ENCODE data around the gene TASOR2.

TASOR2 gene

GRCh38 chr10:5708356-5708755 is 23.7 kb downstream of the TASOR2 start:
- Histone ChIP-seq H3K4me1 (peaks cover 0 to 15% (median 2%) of the 10 kb centered on the region in 4 donors), H3K36me3 (no peaks in the 10 kb centered on the region), H3K9me3 (no peaks in the 10 kb centered on the region), H3K27me3 (no peaks in the 10 kb centered on the region), H3K27ac (no peak overlapping the region), H3K4me3 (no peak overlapping the region)
- DNase-seq = no peak
- TF ChIP-seq, protein P1, sequence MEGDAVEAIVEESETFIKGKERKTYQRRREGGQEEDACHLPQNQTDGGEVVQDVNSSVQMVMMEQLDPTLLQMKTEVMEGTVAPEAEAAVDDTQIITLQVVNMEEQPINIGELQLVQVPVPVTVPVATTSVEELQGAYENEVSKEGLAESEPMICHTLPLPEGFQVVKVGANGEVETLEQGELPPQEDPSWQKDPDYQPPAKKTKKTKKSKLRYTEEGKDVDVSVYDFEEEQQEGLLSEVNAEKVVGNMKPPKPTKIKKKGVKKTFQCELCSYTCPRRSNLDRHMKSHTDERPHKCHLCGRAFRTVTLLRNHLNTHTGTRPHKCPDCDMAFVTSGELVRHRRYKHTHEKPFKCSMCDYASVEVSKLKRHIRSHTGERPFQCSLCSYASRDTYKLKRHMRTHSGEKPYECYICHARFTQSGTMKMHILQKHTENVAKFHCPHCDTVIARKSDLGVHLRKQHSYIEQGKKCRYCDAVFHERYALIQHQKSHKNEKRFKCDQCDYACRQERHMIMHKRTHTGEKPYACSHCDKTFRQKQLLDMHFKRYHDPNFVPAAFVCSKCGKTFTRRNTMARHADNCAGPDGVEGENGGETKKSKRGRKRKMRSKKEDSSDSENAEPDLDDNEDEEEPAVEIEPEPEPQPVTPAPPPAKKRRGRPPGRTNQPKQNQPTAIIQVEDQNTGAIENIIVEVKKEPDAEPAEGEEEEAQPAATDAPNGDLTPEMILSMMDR (IDR thresholded peaks at IDR 0.05) = no peak
- intact Hi-C loops (cut with DNase I; ENCODE audit: low total_unique reads) = loop anchor here (10.0 kb wide), 1 partner anchor 76 kb away; no protein-coding TSS in a partner anchor

- intact Hi-C loops (cut with DNase I; ENCODE audit: low total_unique reads) = loop anchor here (10.0 kb wide), 1 partner anchor 75 kb away; no protein-coding TSS in a partner anchor
- Histone ChIP-seq H3K36me3 (no peaks in the 10 kb centered on the region), H3K27ac (no peak overlapping the region), H3K9me3 (no peaks in the 10 kb centered on the region), H3K4me3 (no peak overlapping the region), H3K27me3 (no peaks in the 10 kb centered on the region), H3K4me1 (peaks cover 0 to 11% (median 2%) of the 10 kb centered on the region in 4 donors)
- no peak for DNase-seq
- TF ChIP-seq, protein P1 (IDR thresholded peaks at IDR 0.05) = no peak
Observed at GRCh38 chr10:5709865-5710264, 25.2 kb downstream of the TASOR2 start.

DNA sequence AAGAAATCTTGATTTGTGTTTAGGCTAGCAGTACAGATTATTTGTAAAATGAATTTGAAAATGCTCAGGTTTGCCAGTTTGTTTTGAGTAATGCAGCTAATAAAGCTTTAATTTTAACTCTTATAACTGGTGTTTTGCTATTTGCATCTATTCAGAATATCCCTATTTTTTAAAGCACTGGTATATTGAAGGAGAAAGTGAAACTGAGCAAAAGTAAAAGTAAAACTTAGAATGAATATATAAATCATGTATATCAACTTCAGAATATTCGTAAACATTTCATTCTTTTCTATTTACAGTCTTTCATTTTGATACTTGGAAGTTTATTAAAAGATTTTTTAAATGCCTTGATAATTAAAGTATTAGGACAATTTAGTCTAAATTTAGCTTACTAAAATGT is 26.2 kb downstream of the TASOR2 start:
- no peak overlapping the region for H3K27ac ChIP-seq
- H3K4me3 ChIP-seq = no peak overlapping the region
- TF ChIP-seq, protein P1 (IDR thresholded peaks at IDR 0.05) = no peak
- no peaks in the 10 kb centered on the region for H3K9me3 ChIP-seq
- H3K27me3 ChIP-seq = no peaks in the 10 kb centered on the region
- no peaks in the 10 kb centered on the region for H3K36me3 ChIP-seq
- peaks cover 0 to 5% (median 2%) of the 10 kb centered on the region in 4 donors for H3K4me1 ChIP-seq
- no peak for DNase-seq
- intact Hi-C loops (cut with DNase I; ENCODE audit: low total_unique reads) = no loop called here

GRCh38 chr10:5711642-5712041 is 27.0 kb downstream of the TASOR2 start:
- no peak overlapping the region for H3K27ac ChIP-seq
- H3K4me3 ChIP-seq = no peak overlapping the region
- no peak for DNase-seq
- TF ChIP-seq, protein P1 (IDR thresholded peaks at IDR 0.05) = no peak
- H3K9me3 ChIP-seq = no peaks in the 10 kb centered on the region
- H3K36me3 ChIP-seq = no peaks in the 10 kb centered on the region
- H3K4me1 ChIP-seq = peaks cover 0 to 5% (median 2%) of the 10 kb centered on the region in 4 donors
- intact Hi-C loops (cut with DNase I; ENCODE audit: low total_unique reads) = no loop called here
- H3K27me3 ChIP-seq = no peaks in the 10 kb centered on the region

DNA sequence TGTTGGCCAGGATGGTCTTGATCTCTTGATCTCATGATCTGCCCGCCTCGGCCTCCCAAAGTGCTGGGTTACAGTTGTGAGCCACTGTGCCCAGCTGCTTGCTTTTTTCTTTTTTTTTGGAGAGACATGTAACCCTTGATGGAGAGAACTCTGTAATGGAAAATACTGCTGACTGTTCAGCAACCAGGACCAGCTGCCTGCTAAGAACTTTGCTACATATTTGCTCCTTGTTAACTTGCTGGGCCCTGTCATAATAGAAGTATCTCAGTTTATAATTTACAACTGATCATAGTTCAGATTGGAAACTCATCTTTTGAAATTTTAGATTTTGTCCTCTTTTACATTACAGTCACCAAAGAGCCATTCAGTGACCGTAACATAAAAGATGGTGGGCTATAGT is 34.9 kb downstream of the TASOR2 start:
- H3K4me1 ChIP-seq = no peaks in the 10 kb centered on the region
- no peak overlapping the region for H3K27ac ChIP-seq
- H3K9me3 ChIP-seq = no peaks in the 10 kb centered on the region
- no peak overlapping the region for H3K4me3 ChIP-seq
- peaks cover 8 to 19% (median 12%) of the 10 kb centered on the region in 3 donors for H3K36me3 ChIP-seq
- DNase-seq = no peak
- TF ChIP-seq, protein P1 (IDR thresholded peaks at IDR 0.05) = no peak
- intact Hi-C loops (cut with DNase I; ENCODE audit: low total_unique reads) = no loop called here
- no peaks in the 10 kb centered on the region for H3K27me3 ChIP-seq

GRCh38 chr10:5720182-5720581 is 35.5 kb downstream of the TASOR2 start:
- DNase-seq = no peak
- Histone ChIP-seq H3K4me1 (no peaks in the 10 kb centered on the region), H3K4me3 (no peak overlapping the region), H3K27ac (no peak overlapping the region), H3K9me3 (no peaks in the 10 kb centered on the region), H3K27me3 (no peaks in the 10 kb centered on the region), H3K36me3 (peaks cover 8 to 23% (median 12%) of the 10 kb centered on the region in 3 donors)
- intact Hi-C loops (cut with DNase I; ENCODE audit: low total_unique reads) = no loop called here
- TF ChIP-seq, protein P1 (IDR thresholded peaks at IDR 0.05) = no peak
